Spleen (tissue), 11 donors: Measurements from ENCODE around the gene PCBP3. TPM values are rescaled to one million over a fixed set of nuclear protein-coding genes. Genes with fewer than 3 reads are reported as not detected.

ENCODE experiments used
- DNase-seq: peaks from one replicate; pipeline ENCODE4 v3.0.0-alpha.2; 2020
- H3K27ac ChIP-seq, 8 donors: fragments of 200-600 bp; sonication (generic) in 7 of 8; 1 replicate in 4 of 8; 2 replicates in 4 of 8; pipeline versions ENCODE4 v1.5.0 to v1.8.0; 2016 to 2021; ENCODE audit warnings: inconsistent platforms in 4 of 8, mild to moderate bottlenecking in 4 of 8, moderate library complexity in 1 of 8
- H3K27me3 ChIP-seq, 7 donors: fragments of 200-600 bp; sonication (generic) in 6 of 7; replicated peaks in 1 of 7; 1 replicate in 4 of 7; 2 replicates in 3 of 7; pipeline versions ENCODE4 v1.5.0 to v1.8.0; 2016 to 2021; ENCODE audit warnings: inconsistent platforms in 3 of 7, mild to moderate bottlenecking in 1 of 7
- H3K36me3 ChIP-seq, 6 donors: fragments of 200-600 bp; sonication (generic) in 5 of 6; 1 replicate in 4 of 6; 2 replicates in 2 of 6; pipeline versions ENCODE4 v1.5.0 to v1.8.0; 2016 to 2021; ENCODE audit warnings: inconsistent platforms in 2 of 6
- H3K4me1 ChIP-seq, 6 donors: fragments of 200-600 bp; sonication (generic) in 5 of 6; 1 replicate in 3 of 6; 2 replicates in 3 of 6; pipeline versions ENCODE4 v1.5.0 to v1.8.0; 2016 to 2021; ENCODE audit warnings: inconsistent platforms in 3 of 6
- H3K4me3 ChIP-seq, 8 donors: fragments of 200-600 bp; sonication (generic) in 7 of 8; 1 replicate in 4 of 8; 2 replicates in 4 of 8; pipeline versions ENCODE4 v1.5.0 to v1.8.0; 2016 to 2021; ENCODE audit warnings: inconsistent platforms in 4 of 8, mild to moderate bottlenecking in 4 of 8, moderate library complexity in 2 of 8
- H3K9me3 ChIP-seq, 8 donors: fragments of 200-600 bp; sonication (generic) in 7 of 8; 1 replicate in 4 of 8; 2 replicates in 4 of 8; pipeline versions ENCODE4 v1.5.0 to v1.8.0; 2016 to 2021; ENCODE audit warnings: inconsistent platforms in 4 of 8
- POLR2A ChIP-seq, 3 donors: fragments of 450-650 bp; IDR thresholded peaks; one replicate each; pipeline ENCODE4 v1.5.1; 2017; ENCODE audit warnings: antibody characterized with exemption in 3 of 3, mild to moderate bottlenecking in 1 of 3
- POLR2AphosphoS5 ChIP-seq, 3 donors: sonication (generic); formaldehyde crosslinking; IDR thresholded peaks; one replicate each; pipeline ENCODE4 v1.5.1; 2017; ENCODE audit warnings: antibody characterized with exemption in 3 of 3
- WGBS, 5 donors: extraction: QIAGEN DNeasy Blood & Tissue Kit in 3 of 5; methylation state at CpG; one replicate each; pipeline versions ENCODE4 v1.1.5 to v1.1.7; 2013 to 2018; 5-methylcytosine and 5-hydroxymethylcytosine counted together
- intact Hi-C: fragments of 100-400 bp; cut with DNase I; formaldehyde crosslinking; loops from one replicate; pipeline ENCODE4 v1.15.0; 2023; ENCODE audit warnings: low total_unique reads
- polyA plus RNA-seq, 3 donors: library from polyadenylated mRNA; stranded (reverse); fragments of 200-250 nt; gene quantifications; one replicate each; pipeline ENCODE4 v1.2.1, GENCODE V29; 2013
- total RNA-seq, 7 donors: library from RNA; depleted of rRNA in 3 of 7; stranded (reverse); fragments of >200 nt in 3 of 7; fragmentation: NEBNext Ultra II Directional in 4 of 7; extraction: Animal tissue kit (Norgen Biotek cat#: 25700) in 4 of 7; gene quantifications; one replicate each; pipeline versions ENCODE4 v1.1.0 to v1.2.1, GENCODE V29; 2016 to 2021
- TF ChIP-seq, protein P1 (sequence below), 11 experiments: fragments of 200-600 bp in 7 of 11; fragments of 450-650 bp in 4 of 11; sonication (generic) in 4 of 11; IDR thresholded peaks in 8 of 11; conservative IDR thresholded peaks in 3 of 11; 1 replicate in 7 of 11; 2 replicates in 4 of 11; pipeline versions ENCODE4 v1.4.0 to v1.8.0; 2016 to 2021; ENCODE audit warnings: antibody characterized with exemption in 11 of 11, inconsistent platforms in 4 of 11, mild to moderate bottlenecking in 1 of 11
- donor health status: healthy with polysubstance abuse.
- donor health status: DM: no; HTN: no; CAD: no; lungs with moderate emphysema.
- donor health status: DM: no; HTN: no; CAD: no.
- donor health status: Bipolar disorder and iron deficiency.
- donor health status: healthy.
- donor health status: DM: no; HTN: no; CAD: no.
- donor health status: DM: yes; HTN: yes; CAD: no.

Gene PCBP3
- total and polyA plus RNA-seq, 10 donors: 4.2 to 31.6 (median 15.2) TPM

DNA sequence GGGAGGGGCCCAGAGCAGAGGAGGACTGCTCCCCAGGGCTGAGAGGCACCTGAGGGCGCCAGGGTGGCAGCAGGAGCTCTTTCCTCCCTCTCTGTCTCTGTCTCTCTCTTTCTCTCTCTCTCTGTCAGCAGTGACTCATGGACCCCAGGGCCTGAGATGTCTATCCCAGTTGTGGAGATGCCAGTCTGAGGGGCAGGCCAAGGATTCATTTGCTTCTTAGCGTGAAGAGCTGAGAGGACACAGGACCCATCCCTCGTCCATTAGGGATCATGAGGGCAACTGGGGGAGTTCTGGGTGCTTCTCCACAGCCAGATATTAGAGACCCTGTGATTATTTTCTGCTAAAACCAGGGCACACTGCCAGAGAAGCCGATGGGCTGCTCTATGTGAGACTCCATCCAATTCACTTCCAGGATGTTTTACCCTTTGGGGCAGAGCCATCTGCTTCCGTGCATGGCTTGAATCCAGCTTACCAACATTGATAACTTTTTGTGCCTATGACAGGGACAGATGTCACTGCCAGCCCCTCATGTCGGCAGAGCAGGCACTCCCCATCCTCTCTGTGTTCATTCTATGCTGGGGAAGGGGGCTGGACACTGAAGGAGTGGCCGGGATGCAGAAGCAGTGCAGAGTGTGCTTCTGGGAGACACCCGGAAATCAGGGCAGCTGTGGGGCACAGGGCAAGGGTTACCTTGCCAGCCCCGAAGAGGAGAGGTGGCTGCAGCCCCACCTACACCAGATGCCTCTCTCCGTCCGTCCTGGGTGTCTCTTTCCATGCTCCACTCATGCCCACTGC is 4.1 kb upstream of the PCBP3 start:
- Histone ChIP-seq H3K36me3 (no peaks in the 10 kb centered on the region), H3K4me3 (no peak overlapping the region), H3K4me1 (peaks cover 15 to 51% (median 32%) of the 10 kb centered on the region in 6 donors), H3K27me3 (peaks cover 0 to 17% (median 5%) of the 10 kb centered on the region in 7 donors), H3K9me3 (no peaks in the 10 kb centered on the region), H3K27ac (peak overlapping the region in 7 of 8 donors; percentile 39 to 89 (median 85))
- intact Hi-C loops: no loop called here
- no peak for TF ChIP-seq POLR2AphosphoS5 (IDR thresholded peaks at IDR 0.05)
- TF ChIP-seq, protein P1, sequence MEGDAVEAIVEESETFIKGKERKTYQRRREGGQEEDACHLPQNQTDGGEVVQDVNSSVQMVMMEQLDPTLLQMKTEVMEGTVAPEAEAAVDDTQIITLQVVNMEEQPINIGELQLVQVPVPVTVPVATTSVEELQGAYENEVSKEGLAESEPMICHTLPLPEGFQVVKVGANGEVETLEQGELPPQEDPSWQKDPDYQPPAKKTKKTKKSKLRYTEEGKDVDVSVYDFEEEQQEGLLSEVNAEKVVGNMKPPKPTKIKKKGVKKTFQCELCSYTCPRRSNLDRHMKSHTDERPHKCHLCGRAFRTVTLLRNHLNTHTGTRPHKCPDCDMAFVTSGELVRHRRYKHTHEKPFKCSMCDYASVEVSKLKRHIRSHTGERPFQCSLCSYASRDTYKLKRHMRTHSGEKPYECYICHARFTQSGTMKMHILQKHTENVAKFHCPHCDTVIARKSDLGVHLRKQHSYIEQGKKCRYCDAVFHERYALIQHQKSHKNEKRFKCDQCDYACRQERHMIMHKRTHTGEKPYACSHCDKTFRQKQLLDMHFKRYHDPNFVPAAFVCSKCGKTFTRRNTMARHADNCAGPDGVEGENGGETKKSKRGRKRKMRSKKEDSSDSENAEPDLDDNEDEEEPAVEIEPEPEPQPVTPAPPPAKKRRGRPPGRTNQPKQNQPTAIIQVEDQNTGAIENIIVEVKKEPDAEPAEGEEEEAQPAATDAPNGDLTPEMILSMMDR (IDR thresholded peaks at IDR 0.05 in 8 of 11, conservative IDR thresholded peaks at IDR 0.05 in 3 of 11): no peak
- TF ChIP-seq POLR2A (IDR thresholded peaks at IDR 0.05): no peak
- DNase-seq: no peak
- WGBS, 5 donors: 69 to 84% (median 72%) methylated on average over 10 to 11 of the region's 11 CpGs

DNA sequence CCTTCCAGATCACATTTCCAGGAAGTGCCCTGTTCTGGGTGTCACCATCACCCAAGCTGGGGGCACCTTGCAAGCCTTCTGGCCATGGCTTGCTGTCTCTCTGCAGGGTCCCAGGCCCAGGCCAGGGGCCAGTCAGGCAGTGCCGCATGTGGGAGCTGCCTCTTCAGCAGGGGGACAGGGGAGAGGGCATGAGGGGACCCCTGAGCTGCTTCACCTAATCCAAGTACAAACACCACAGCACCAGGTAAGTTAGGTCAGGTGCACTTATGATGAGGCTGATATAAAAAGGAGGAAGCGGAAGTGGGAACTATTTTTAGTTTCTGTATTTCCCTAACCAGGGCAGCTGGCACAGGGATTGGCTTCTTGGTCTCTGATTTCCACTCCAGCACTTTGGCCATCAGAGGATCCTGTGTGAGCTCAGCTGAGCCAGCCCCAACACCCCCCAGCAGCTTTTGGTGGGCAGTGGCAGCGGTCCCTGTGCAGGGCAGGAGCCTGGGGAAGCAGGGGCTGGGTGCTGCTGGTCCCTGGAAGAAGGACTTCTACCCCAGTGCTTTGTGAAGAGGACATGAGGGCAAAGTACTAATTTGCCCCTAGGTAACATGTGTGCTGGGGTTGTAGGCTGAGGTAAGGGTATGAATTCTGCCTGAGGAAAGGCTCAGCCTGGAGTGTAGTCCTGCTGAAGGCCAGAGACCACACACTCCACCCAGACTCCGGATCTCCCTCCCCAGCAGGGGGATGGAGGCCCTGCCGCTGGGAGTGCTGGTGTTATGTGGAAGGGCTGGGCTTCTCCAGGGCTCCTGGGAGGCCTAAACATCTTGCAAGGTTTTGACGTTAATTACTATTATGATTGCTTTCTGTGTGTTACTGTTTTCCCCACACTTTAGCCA is 3.3 kb upstream of the PCBP3 start:
- Histone ChIP-seq H3K4me3 (peak overlapping the region in 1 of 8 donors; percentile 78), H3K27ac (peak overlapping the region; percentile 58 to 89 (median 85)), H3K27me3 (peaks cover 0 to 26% (median 5%) of the 10 kb centered on the region in 7 donors), H3K9me3 (no peaks in the 10 kb centered on the region), H3K36me3 (no peaks in the 10 kb centered on the region), H3K4me1 (peaks cover 19 to 59% (median 41%) of the 10 kb centered on the region in 6 donors)
- no peak for DNase-seq
- TF ChIP-seq POLR2A (IDR thresholded peaks at IDR 0.05): no peak
- peak in 1 of 3 donors; percentile 11 for TF ChIP-seq POLR2AphosphoS5 (IDR thresholded peaks at IDR 0.05)
- TF ChIP-seq, protein P1 (IDR thresholded peaks at IDR 0.05 in 8 of 11, conservative IDR thresholded peaks at IDR 0.05 in 3 of 11): no peak
- intact Hi-C loops: loop anchor here (5.0 kb wide), 1 partner anchor 48 kb away; no protein-coding TSS in a partner anchor
- 42 to 66% (median 57%) methylated on average over 6 of the region's 6 CpGs for WGBS, 5 donors

GRCh38 chr21:45640888-45641479 is 2.5 kb upstream of the PCBP3 start:
- intact Hi-C loops: loop anchor here (5.0 kb wide), 1 partner anchor 49 kb away; no protein-coding TSS in a partner anchor

More at GRCh38 chr21:45640888-45641479, 2.5 kb upstream of the PCBP3 start:
- 44 to 74% (median 68%) methylated on average over 22 to 23 of the region's 23 CpGs for WGBS, 5 donors
- TF ChIP-seq POLR2AphosphoS5 (IDR thresholded peaks at IDR 0.05): peak; percentile 44 to 75 (median 59)
- TF ChIP-seq, protein P1 (IDR thresholded peaks at IDR 0.05 in 8 of 11, conservative IDR thresholded peaks at IDR 0.05 in 3 of 11): peak in 9 of 11 experiments; percentile 23 to 59 (median 45)
- no peak for TF ChIP-seq POLR2A (IDR thresholded peaks at IDR 0.05)
- no peaks in the 10 kb centered on the region for H3K9me3 ChIP-seq
- DNase-seq: peak; percentile 90
- H3K27me3 ChIP-seq: peaks cover 0 to 30% (median 5%) of the 10 kb centered on the region in 7 donors
- H3K4me3 ChIP-seq: peak overlapping the region in 1 of 8 donors; percentile 78
- H3K36me3 ChIP-seq: no peaks in the 10 kb centered on the region
- peaks cover 19 to 62% (median 43%) of the 10 kb centered on the region in 6 donors for H3K4me1 ChIP-seq
- H3K27ac ChIP-seq: peak overlapping the region; percentile 58 to 89 (median 85)
